ENCODE data around the gene SARNP.

Gene SARNP

GRCh38 chr12:55739025-55739378 lies 78.5 kb downstream of the SARNP start:
- DNase-seq = no peak

- DNase-seq = peak; percentile 91
These were observed 79.2 kb downstream of the SARNP start for GRCh38 chr12:55738123-55739024.

GRCh38 chr12:55737581-55738122 lies 79.9 kb downstream of the SARNP start:
- DNase-seq = no peak

GRCh38 chr12:55736780-55737580 lies 80.5 kb downstream of the SARNP start:
- DNase-seq = peak; percentile 82

GRCh38 chr12:55736076-55736475 lies 81.4 kb downstream of the SARNP start:
- no peak for DNase-seq

- DNase-seq = no peak
These were observed 82.9 kb downstream of the SARNP start for GRCh38 chr12:55734595-55734994.

- no peak for DNase-seq
These were observed 83.7 kb downstream of the SARNP start for GRCh38 chr12:55733858-55734257.

GRCh38 chr12:55733021-55733555 lies 84.4 kb downstream of the SARNP start:
- no peak for DNase-seq

- DNase-seq = no peak
These were observed 85.2 kb downstream of the SARNP start for GRCh38 chr12:55732288-55732687.

GRCh38 chr12:55729819-55730818 lies 87.4 kb downstream of the SARNP start:
- DNase-seq = no peak

GRCh38 chr12:55728939-55729818 lies 88.3 kb downstream of the SARNP start, which contains the start of gene CD63:
TSS of gene CD63 (minus strand) at chr12:55729009. CDS start at chr12:55728341, 668 bp downstream.
- peak; percentile 88 for DNase-seq

- DNase-seq = peak; percentile 76
These were observed 89.2 kb downstream of the SARNP start for GRCh38 chr12:55728186-55728938.

- DNase-seq = no peak
These were observed 89.8 kb downstream of the SARNP start for GRCh38 chr12:55727643-55728185.

- no peak for DNase-seq
These were observed 90.6 kb downstream of the SARNP start for GRCh38 chr12:55726971-55727370.

- no peak for DNase-seq
These were observed 92.0 kb downstream of the SARNP start for GRCh38 chr12:55725556-55725955.

- no peak for DNase-seq
These were observed 92.6 kb downstream of the SARNP start for GRCh38 chr12:55724940-55725309.

- peak; percentile 87 for DNase-seq
These were observed 93.1 kb downstream of the SARNP start for GRCh38 chr12:55724226-55724939.

- no peak for DNase-seq
These were observed 93.9 kb downstream of the SARNP start for GRCh38 chr12:55723516-55724225.

- DNase-seq = no peak
These were observed 94.6 kb downstream of the SARNP start for GRCh38 chr12:55722948-55723347.
